Heart left ventricle (tissue), 16 donors: ENCODE measurements around the gene SPATS2L. TPM values are rescaled to one million over a fixed set of nuclear protein-coding genes. Genes with fewer than 3 reads are reported as not detected.
A peak's percentile ranks its signal among the peaks of the same experiment; 100 is the strongest.

Source experiments
- ATAC-seq, 4 donors: fragments of 200-7000 bp; cut with Tn5 transposase; one replicate each; pipeline ENCODE4 v1.9.1; 2020 to 2022; ENCODE audit warnings: moderate library complexity in 4 of 4, mild to moderate bottlenecking in 3 of 4, moderate number of reproducible peaks in 1 of 4
- DNase-seq, 5 donors: peaks; one replicate each; pipeline ENCODE4 v3.0.0-alpha.2; 2020
- H3K27ac ChIP-seq, 12 donors: fragments of 200-600 bp; sonication (generic) in 4 of 12; one replicate each; pipeline versions ENCODE4 v1.5.0 to v1.8.0; 2016 to 2022; ENCODE audit warnings: mild to moderate bottlenecking in 2 of 12
- H3K27me3 ChIP-seq, 9 donors: fragments of 200-600 bp; sonication (generic) in 2 of 9; one replicate each; pipeline versions ENCODE4 v1.5.1 to v1.8.0; 2016 to 2022; ENCODE audit warnings: mild to moderate bottlenecking in 3 of 9
- H3K36me3 ChIP-seq, 9 donors: fragments of 200-600 bp; sonication (generic) in 2 of 9; one replicate each; pipeline versions ENCODE4 v1.5.0 to v1.8.0; 2018 to 2022; ENCODE audit warnings: mild to moderate bottlenecking in 2 of 9
- H3K4me1 ChIP-seq, 12 donors: fragments of 200-600 bp; sonication (generic) in 4 of 12; one replicate each; pipeline versions ENCODE4 v1.5.0 to v1.8.0; 2016 to 2022; ENCODE audit warnings: mild to moderate bottlenecking in 3 of 12
- H3K4me3 ChIP-seq, 12 donors: fragments of 200-600 bp; sonication (generic) in 4 of 12; one replicate each; pipeline versions ENCODE4 v1.5.0 to v1.8.0; 2017 to 2022; ENCODE audit warnings: mild to moderate bottlenecking in 9 of 12, moderate library complexity in 4 of 12
- H3K9me3 ChIP-seq, 12 donors: fragments of 200-600 bp; sonication (generic) in 4 of 12; one replicate each; pipeline versions ENCODE4 v1.5.0 to v1.8.0; 2016 to 2022; ENCODE audit warnings: mild to moderate bottlenecking in 1 of 12
- POLR2A ChIP-seq, 2 donors: fragments of 450-650 bp; IDR thresholded peaks; one replicate each; pipeline ENCODE4 v1.6.1; 2017; ENCODE audit warnings: antibody characterized with exemption in 2 of 2, mild to moderate bottlenecking in 2 of 2, moderate library complexity in 2 of 2
- WGBS, 4 donors: extraction: QIAGEN DNeasy Blood & Tissue Kit in 2 of 4; methylation state at CpG; one replicate each; pipeline versions ENCODE4 v1.1.5 to v1.1.7; 2013 to 2018; 5-methylcytosine and 5-hydroxymethylcytosine counted together
- intact Hi-C, 10 donors: fragments of 100-400 bp; cut with DNase I; formaldehyde crosslinking; loops; one replicate each; pipeline versions ENCODE4 v1.11.1 to v1.14.2; 2022
- polyA plus RNA-seq, 2 donors: library from polyadenylated mRNA; stranded (reverse); fragments of 200-250 nt; gene quantifications; one replicate each; pipeline ENCODE4 v1.2.3, GENCODE V29; 2013
- total RNA-seq, 9 donors: library from RNA; depleted of rRNA in 2 of 9; stranded (reverse); fragments of >200 nt in 2 of 9; fragmentation: NEBNext Ultra II Directional in 3 of 9; extraction: Animal tissue kit (Norgen Biotek cat#: 25700) in 3 of 9; gene quantifications; one replicate each; pipeline versions ENCODE4 v1.1.0 to v1.2.4, GENCODE V29; 2016 to 2023
- TF ChIP-seq, protein P1 (sequence below), 12 donors: fragments of 200-600 bp; sonication (generic) in 4 of 12; IDR thresholded peaks; one replicate each; pipeline versions ENCODE4 v1.5.0 to v1.8.0; 2018 to 2022; ENCODE audit warnings: antibody characterized with exemption in 12 of 12, mild to moderate bottlenecking in 5 of 12
- donor health status: ischemic (EF 13 %, LVEDD 7.1; RV severe dilation, severe dysfunction).
- donor health status: healthy with polysubstance abuse.
- donor health status: DM: no; HTN: yes; CAD: no.
- donor health status: DM: no; HTN: no; CAD: no.
- donor health status: ischemic (EF 25% LVEDD 6.9; RV normal size, moderate dysfunction).
- donor health status: ischemic (EF 25% LVEDD 5.7; RV mildly dilated, moderate dysfunction).
- donor health status: healthy.
- donor health status: DM: yes; HTN: yes; CAD: no.
- donor health status: ischemic (EF 35%, LVEDD 5.7; RV mildly dilated, moderate dysfunction).
- donor health status: nonischemic (EF 11% LVEDD 7.7; RV severe dilation, severe dysfunction).
- donor health status: DM: yes; HTN: yes; CAD: no.
- donor health status: PGD.
- donor health status: ischemic (EF 29% LVEDD 5.4; RV normal size, mild dysfunction).
- donor health status: nonischemic (EF 23%, LVEDD 6.1; RV moderate dilation, normal function).

Gene SPATS2L
- total and polyA plus RNA-seq, 11 donors: 34.9 to 177 (median 102) TPM

DNA sequence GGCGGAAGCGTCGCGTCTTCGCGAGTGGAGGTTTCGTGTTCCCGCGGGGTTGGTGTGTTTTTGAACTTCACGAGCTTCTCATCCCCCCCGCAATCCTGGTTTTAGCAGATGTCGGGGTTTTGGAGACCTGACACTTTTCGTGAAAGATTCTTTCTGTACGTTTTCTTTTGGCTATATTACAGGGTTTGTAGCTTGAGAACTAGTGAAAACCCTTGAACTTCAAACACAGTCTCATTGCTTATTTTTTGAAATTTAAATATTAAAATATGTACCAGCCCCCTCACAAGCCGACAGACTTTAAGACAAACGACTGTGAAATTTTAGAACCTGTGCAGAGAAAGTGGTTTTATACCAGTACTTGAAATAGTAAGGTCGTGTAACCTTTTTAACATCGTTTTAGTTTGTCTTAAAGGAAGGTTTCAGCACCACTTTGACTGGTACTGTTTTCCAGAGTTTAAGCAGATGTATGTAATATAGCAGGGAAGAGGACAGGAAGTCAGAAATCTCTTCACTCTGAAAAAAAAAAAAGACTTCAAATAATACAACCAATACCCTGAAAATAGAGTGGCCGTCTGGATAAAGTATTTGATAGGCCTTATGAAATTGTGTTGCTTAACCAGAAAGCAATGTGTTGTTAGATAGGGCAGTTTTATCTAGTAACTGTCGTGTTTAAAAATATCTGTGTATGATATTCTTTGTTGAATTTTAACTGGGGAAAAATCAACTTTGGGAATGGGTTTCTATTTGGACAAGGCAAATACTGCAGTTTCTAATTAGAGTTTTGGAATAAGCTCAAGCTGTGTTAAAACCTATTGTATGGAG, 1.4 kb downstream of the SPATS2L start:
- no peaks in the 10 kb centered on the region for H3K27me3 ChIP-seq
- ATAC-seq (no peak), DNase-seq (no peak)
- peak overlapping the region; percentile 87 to 96 (median 92) for H3K27ac ChIP-seq
- WGBS, 4 donors: 4 to 7% (median 5%) methylated on average over 20 of the region's 20 CpGs
- TF ChIP-seq, protein P1, sequence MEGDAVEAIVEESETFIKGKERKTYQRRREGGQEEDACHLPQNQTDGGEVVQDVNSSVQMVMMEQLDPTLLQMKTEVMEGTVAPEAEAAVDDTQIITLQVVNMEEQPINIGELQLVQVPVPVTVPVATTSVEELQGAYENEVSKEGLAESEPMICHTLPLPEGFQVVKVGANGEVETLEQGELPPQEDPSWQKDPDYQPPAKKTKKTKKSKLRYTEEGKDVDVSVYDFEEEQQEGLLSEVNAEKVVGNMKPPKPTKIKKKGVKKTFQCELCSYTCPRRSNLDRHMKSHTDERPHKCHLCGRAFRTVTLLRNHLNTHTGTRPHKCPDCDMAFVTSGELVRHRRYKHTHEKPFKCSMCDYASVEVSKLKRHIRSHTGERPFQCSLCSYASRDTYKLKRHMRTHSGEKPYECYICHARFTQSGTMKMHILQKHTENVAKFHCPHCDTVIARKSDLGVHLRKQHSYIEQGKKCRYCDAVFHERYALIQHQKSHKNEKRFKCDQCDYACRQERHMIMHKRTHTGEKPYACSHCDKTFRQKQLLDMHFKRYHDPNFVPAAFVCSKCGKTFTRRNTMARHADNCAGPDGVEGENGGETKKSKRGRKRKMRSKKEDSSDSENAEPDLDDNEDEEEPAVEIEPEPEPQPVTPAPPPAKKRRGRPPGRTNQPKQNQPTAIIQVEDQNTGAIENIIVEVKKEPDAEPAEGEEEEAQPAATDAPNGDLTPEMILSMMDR (IDR thresholded peaks at IDR 0.05): no peak
- TF ChIP-seq POLR2A (IDR thresholded peaks at IDR 0.05): no peak
- H3K36me3 ChIP-seq: no peaks in the 10 kb centered on the region
- peak overlapping the region; percentile 64 to 98 (median 91) for H3K4me3 ChIP-seq
- H3K9me3 ChIP-seq: no peaks in the 10 kb centered on the region
- intact Hi-C loops: loop anchor here (2.0 to 10.0 kb wide), 13 partner anchors 69 to 327 kb away; no protein-coding TSS in a partner anchor
- H3K4me1 ChIP-seq: peaks cover 0 to 50% (median 27%) of the 10 kb centered on the region in 12 donors

DNA sequence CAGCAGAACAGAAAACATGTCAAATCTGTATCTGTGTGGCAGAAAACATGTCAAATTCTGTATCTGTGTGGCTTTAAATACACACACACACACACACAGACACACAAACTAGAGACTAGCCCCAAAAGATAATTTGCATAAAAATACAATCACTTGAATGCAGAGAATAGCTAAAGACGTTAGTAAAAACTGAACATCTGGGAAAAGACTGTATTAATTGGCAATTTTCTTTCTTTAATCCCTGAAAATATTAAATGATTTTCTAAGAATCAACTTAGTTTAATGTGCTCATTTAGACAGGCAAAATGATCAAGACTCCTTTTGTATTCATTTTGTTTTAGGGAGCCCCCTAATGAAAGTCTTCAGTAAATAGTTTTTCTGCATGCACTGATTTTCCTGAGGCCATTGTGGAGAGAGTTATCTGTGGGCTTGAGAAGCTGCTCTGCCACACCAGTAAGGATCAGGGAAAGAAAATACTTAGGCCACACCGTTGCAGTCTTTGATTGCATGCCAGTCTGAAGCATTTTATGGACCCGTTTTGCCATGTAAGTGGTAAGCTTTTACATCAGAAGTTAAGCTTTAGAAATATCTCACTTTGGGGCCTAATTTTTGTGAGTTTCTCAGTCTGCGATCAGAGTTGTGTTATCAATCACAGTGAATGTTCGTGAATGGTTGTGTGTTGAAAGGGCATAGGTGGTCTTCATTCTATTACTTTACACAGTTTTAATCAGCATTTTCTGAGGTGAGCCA, 2.2 kb downstream of the SPATS2L start:
- H3K27ac ChIP-seq: peak overlapping the region in 10 of 12 donors; percentile 87 to 96 (median 92)
- ATAC-seq (no peak), DNase-seq (no peak)
- H3K36me3 ChIP-seq: no peaks in the 10 kb centered on the region
- H3K27me3 ChIP-seq: no peaks in the 10 kb centered on the region
- peaks cover 0 to 58% (median 30%) of the 10 kb centered on the region in 12 donors for H3K4me1 ChIP-seq
- TF ChIP-seq, protein P1 (IDR thresholded peaks at IDR 0.05): peak in 4 of 12 donors; percentile 6 to 40 (median 34)
- TF ChIP-seq POLR2A (IDR thresholded peaks at IDR 0.05): no peak
- H3K4me3 ChIP-seq: peak overlapping the region in 9 of 12 donors; percentile 64 to 97 (median 89)
- H3K9me3 ChIP-seq: no peaks in the 10 kb centered on the region
- intact Hi-C loops: loop anchor here in 9 of 10 donors (5.0 to 10.0 kb wide), 11 partner anchors 69 to 326 kb away; no protein-coding TSS in a partner anchor
- WGBS, 4 donors: 52 to 58% (median 57%) methylated on average over 5 of the region's 5 CpGs

DNA sequence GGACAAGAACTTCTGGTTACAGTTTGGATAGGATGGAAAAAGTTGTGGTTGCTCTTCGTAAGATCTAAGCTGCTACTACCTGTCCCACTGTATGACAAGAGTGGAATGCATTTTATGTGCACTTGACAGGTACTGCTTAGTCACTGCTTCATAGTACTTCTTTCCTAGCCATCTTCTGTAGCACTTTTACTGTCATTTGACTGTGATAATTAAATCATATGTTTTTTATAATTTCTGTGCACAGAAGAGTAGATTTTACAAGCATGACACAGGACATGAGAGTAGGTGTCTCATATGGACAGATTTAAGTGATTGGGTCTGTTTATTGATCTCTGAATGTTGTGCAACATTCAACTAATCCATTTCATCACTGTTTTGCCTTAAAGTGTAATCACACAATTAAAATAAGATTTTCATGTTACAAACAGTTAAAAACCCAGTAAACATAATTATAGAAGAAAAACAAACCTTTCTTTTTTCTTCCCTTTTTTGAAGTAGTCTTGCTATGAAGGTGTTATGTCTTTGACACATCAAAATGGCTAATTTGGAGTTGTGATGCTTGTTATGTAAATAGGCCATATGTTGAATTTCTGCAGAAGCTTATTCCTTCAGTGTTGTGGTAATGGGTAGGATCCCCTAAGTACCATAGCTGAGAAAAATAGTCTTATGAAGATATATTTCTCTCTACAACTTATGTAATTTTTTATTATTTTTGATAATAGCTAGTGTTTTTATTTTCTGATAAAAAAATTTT, 3.0 kb downstream of the SPATS2L start:
- Histone ChIP-seq H3K4me3 (peak overlapping the region in 1 of 12 donors; percentile 88), H3K4me1 (peaks cover 0 to 66% (median 30%) of the 10 kb centered on the region in 12 donors), H3K27me3 (no peaks in the 10 kb centered on the region), H3K9me3 (no peaks in the 10 kb centered on the region), H3K27ac (peak overlapping the region in 2 of 12 donors; percentile 91 to 95), H3K36me3 (no peaks in the 10 kb centered on the region)
- TF ChIP-seq, protein P1 (IDR thresholded peaks at IDR 0.05): no peak
- TF ChIP-seq POLR2A (IDR thresholded peaks at IDR 0.05): no peak
- WGBS, 4 donors: 87 to 98% (median 93%) methylated on average over 1 of the region's 1 CpG
- DNase-seq: no peak
- intact Hi-C loops: loop anchor here in 9 of 10 donors (5.0 to 10.0 kb wide), 11 partner anchors 68 to 327 kb away; no protein-coding TSS in a partner anchor
- ATAC-seq: no peak
